ENCODE measurements around the gene YPEL4. TPM values are rescaled to one million over a fixed set of nuclear protein-coding genes. Genes with fewer than 3 reads are reported as not detected.

YPEL4 gene
- total and polyA plus RNA-seq, 2 donors from 2014 or later = 0.82 to 0.88 TPM

- no peaks in the 10 kb centered on the region for H3K27me3 ChIP-seq (ENCODE audit: control insufficient read depth, insufficient read depth, low read length)
- no peaks in the 10 kb centered on the region for H3K9me3 ChIP-seq (ENCODE audit: control insufficient read depth in 2 of 3, insufficient read depth in 1 of 3, low read length in 3 of 3)
- peaks cover 0 to 7% (median 0%) of the 10 kb centered on the region in 3 donors for H3K4me1 ChIP-seq (ENCODE audit: control insufficient read depth in 2 of 3, insufficient read depth in 2 of 3, low read depth in 1 of 3, low read length in 3 of 3)
- peak within 1 kb of the TSS; percentile 79 to 97 (median 92) for H3K4me3 ChIP-seq (ENCODE audit: low read length in 3 of 3)
- H3K9ac ChIP-seq (ENCODE audit: low read length in 3 of 3) = peak within 1 kb of the TSS; percentile 64 to 90 (median 81)
- intact Hi-C loops (cut with DNase I) = no loop called here
- H3K36me3 ChIP-seq (ENCODE audit: control insufficient read depth in 2 of 3, insufficient read depth in 3 of 3, low read length in 3 of 3) = peaks cover 0 to 25% (median 21%) of the 10 kb centered on the region in 3 donors
- peak within 1 kb of the TSS; percentile 65 to 89 for H3K27ac ChIP-seq (ENCODE audit: low read depth in 2 of 2, low read length in 2 of 2)
- TF ChIP-seq, protein P1, sequence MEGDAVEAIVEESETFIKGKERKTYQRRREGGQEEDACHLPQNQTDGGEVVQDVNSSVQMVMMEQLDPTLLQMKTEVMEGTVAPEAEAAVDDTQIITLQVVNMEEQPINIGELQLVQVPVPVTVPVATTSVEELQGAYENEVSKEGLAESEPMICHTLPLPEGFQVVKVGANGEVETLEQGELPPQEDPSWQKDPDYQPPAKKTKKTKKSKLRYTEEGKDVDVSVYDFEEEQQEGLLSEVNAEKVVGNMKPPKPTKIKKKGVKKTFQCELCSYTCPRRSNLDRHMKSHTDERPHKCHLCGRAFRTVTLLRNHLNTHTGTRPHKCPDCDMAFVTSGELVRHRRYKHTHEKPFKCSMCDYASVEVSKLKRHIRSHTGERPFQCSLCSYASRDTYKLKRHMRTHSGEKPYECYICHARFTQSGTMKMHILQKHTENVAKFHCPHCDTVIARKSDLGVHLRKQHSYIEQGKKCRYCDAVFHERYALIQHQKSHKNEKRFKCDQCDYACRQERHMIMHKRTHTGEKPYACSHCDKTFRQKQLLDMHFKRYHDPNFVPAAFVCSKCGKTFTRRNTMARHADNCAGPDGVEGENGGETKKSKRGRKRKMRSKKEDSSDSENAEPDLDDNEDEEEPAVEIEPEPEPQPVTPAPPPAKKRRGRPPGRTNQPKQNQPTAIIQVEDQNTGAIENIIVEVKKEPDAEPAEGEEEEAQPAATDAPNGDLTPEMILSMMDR (IDR thresholded peaks at IDR 0.05; ENCODE audit: borderline replicate concordance, extremely low read depth, insufficient read depth) = no peak
- FAIRE-seq (peak; percentile 89), DNase-seq (peak; percentile 99 to 100 (median 99))
These were observed 7.7 kb upstream of the YPEL4 start, which contains the start of gene CLP1 for GRCh38 chr11:57657194-57658022. CLP1 (plus strand) TSS chr11:57657762; CDS start chr11:57659477, 1,715 bp downstream.

GRCh38 chr11:57656885-57657193 is 7.1 kb upstream of the YPEL4 start:
- intact Hi-C loops (cut with DNase I) = no loop called here
- Histone ChIP-seq H3K4me1 (ENCODE audit: control insufficient read depth in 2 of 3, insufficient read depth in 2 of 3, low read depth in 1 of 3, low read length in 3 of 3) (peaks cover 0 to 7% (median 0%) of the 10 kb centered on the region in 3 donors), H3K9me3 (ENCODE audit: control insufficient read depth in 2 of 3, insufficient read depth in 1 of 3, low read length in 3 of 3) (no peaks in the 10 kb centered on the region), H3K9ac (ENCODE audit: low read length in 3 of 3) (peak overlapping the region; percentile 49 to 81 (median 64)), H3K36me3 (ENCODE audit: control insufficient read depth in 2 of 3, insufficient read depth in 3 of 3, low read length in 3 of 3) (peaks cover 0 to 21% (median 19%) of the 10 kb centered on the region in 3 donors), H3K27me3 (ENCODE audit: control insufficient read depth, insufficient read depth, low read length) (no peaks in the 10 kb centered on the region), H3K27ac (ENCODE audit: low read depth in 2 of 2, low read length in 2 of 2) (peak overlapping the region in 1 of 2 donors; percentile 89), H3K4me3 (ENCODE audit: low read length in 3 of 3) (peak overlapping the region; percentile 76 to 92 (median 79))
- TF ChIP-seq, protein P1 (IDR thresholded peaks at IDR 0.05; ENCODE audit: borderline replicate concordance, extremely low read depth, insufficient read depth) = no peak
- no peak for FAIRE-seq
- no peak for DNase-seq

DNA sequence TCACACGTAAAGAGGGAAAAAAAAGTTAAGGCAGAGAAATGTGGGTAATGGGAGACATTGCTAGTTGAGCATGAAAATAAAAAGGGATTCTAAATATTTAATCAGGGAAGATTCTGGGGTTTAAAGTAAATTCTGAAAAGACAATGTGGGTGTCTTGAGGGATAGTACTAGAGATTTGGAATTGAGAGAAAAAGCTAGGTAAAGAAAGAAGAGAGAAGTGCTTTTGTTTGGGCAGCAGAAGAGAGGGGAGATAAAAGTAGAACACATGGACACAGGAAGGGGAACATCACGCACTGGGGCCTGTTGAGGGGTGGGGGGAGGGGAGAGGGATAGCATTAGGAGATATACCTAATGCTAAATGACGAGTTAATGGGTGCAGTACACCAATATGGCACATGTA is 3.5 kb upstream of the YPEL4 start:
- DNase-seq = no peak
- Histone ChIP-seq H3K9ac (ENCODE audit: low read length in 3 of 3) (no peak overlapping the region), H3K4me1 (ENCODE audit: control insufficient read depth in 2 of 3, insufficient read depth in 2 of 3, low read depth in 1 of 3, low read length in 3 of 3) (peaks cover 0 to 16% (median 3%) of the 10 kb centered on the region in 3 donors), H3K27me3 (ENCODE audit: control insufficient read depth, insufficient read depth, low read length) (peaks cover 7% of the 10 kb centered on the region), H3K27ac (ENCODE audit: low read depth in 2 of 2, low read length in 2 of 2) (no peak overlapping the region), H3K9me3 (ENCODE audit: control insufficient read depth in 2 of 3, insufficient read depth in 1 of 3, low read length in 3 of 3) (no peaks in the 10 kb centered on the region), H3K36me3 (ENCODE audit: control insufficient read depth in 2 of 3, insufficient read depth in 3 of 3, low read length in 3 of 3) (no peaks in the 10 kb centered on the region), H3K4me3 (ENCODE audit: low read length in 3 of 3) (no peak overlapping the region)
- intact Hi-C loops (cut with DNase I) = no loop called here
- FAIRE-seq = no peak
- TF ChIP-seq, protein P1 (IDR thresholded peaks at IDR 0.05; ENCODE audit: borderline replicate concordance, extremely low read depth, insufficient read depth) = no peak

Measured in kidney (tissue), 14 donors.